Ovary (tissue), 3 donors: ENCODE results near the gene CTTN.

ENCODE experiments used
- POLR2A ChIP-seq: fragments of 450-650 bp; IDR thresholded peaks from one replicate; pipeline ENCODE4 v1.6.1; 2017; ENCODE audit warnings: antibody characterized with exemption, mild to moderate bottlenecking, moderate library complexity
- TF ChIP-seq, protein P1 (sequence below), 3 donors: fragments of 450-650 bp in 2 of 3; fragments of 200-600 bp in 1 of 3; IDR thresholded peaks; one replicate each; pipeline versions ENCODE4 v1.5.1 to v1.8.0; 2016 to 2022; ENCODE audit warnings: antibody characterized with exemption in 3 of 3, mild to moderate bottlenecking in 1 of 3
- donor health status: DM: no; HTN: no; CAD: no.

- TF ChIP-seq POLR2A: no peak
- TF ChIP-seq, protein P1, sequence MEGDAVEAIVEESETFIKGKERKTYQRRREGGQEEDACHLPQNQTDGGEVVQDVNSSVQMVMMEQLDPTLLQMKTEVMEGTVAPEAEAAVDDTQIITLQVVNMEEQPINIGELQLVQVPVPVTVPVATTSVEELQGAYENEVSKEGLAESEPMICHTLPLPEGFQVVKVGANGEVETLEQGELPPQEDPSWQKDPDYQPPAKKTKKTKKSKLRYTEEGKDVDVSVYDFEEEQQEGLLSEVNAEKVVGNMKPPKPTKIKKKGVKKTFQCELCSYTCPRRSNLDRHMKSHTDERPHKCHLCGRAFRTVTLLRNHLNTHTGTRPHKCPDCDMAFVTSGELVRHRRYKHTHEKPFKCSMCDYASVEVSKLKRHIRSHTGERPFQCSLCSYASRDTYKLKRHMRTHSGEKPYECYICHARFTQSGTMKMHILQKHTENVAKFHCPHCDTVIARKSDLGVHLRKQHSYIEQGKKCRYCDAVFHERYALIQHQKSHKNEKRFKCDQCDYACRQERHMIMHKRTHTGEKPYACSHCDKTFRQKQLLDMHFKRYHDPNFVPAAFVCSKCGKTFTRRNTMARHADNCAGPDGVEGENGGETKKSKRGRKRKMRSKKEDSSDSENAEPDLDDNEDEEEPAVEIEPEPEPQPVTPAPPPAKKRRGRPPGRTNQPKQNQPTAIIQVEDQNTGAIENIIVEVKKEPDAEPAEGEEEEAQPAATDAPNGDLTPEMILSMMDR (IDR thresholded peaks at IDR 0.05): no peak
Observed at GRCh38 chr11:70460964-70461363, 62.6 kb downstream of the CTTN start.
